ENCODE data around the gene ITFG1. TPM values are rescaled to one million over a fixed set of nuclear protein-coding genes. Genes with fewer than 3 reads are reported as not detected.

Gene ITFG1
- total and polyA plus RNA-seq, 2 of the 8 experiments (the other 6 are each of a cell fraction or from before 2014, with no cell fraction given), result 13.8 to 22.2 TPM

GRCh38 chr16:47413041-47413440 lies 47.8 kb downstream of the ITFG1 start:
- H2AK5ac ChIP-seq (ENCODE audit: low read depth, low read length), result no peak overlapping the region
- FAIRE-seq, result no peak
- no peaks in the 10 kb centered on the region for H3K79me1 ChIP-seq (ENCODE audit: low read depth, low read length)
- H3K4me3 ChIP-seq (ENCODE audit: extremely low read depth in 1 of 4, insufficient read depth in 2 of 4, low read depth in 3 of 4, low read length in 4 of 4), result no peak overlapping the region
- DNase-seq (ENCODE audit: low read depth in 1 of 2, low spot score in 2 of 2), result no peak
- no peaks in the 10 kb centered on the region for H3K4me1 ChIP-seq (replicated peaks in 1 of 4; ENCODE audit: control insufficient read depth in 3 of 4, insufficient read depth in 4 of 4, low read length in 3 of 4)
- no peak overlapping the region for H3K18ac ChIP-seq (ENCODE audit: extremely low read depth, low read length)
- no peak overlapping the region for H4K8ac ChIP-seq (ENCODE audit: extremely low read depth, insufficient read depth, low read length)
- CTCF ChIA-PET (ENCODE audit: partially characterized antibody), result no interaction called here
- no peak overlapping the region for H2BK5ac ChIP-seq (ENCODE audit: low read depth, low read length)
- H2BK120ac ChIP-seq (replicated peaks; ENCODE audit: low read depth, low read length), result no peak overlapping the region
- H3K14ac ChIP-seq (ENCODE audit: insufficient read length), result no peak overlapping the region
- H3K23ac ChIP-seq (ENCODE audit: insufficient read length), result no peak overlapping the region
- no peak overlapping the region for H2BK20ac ChIP-seq (ENCODE audit: low read length)
- no peak overlapping the region for H4K5ac ChIP-seq (ENCODE audit: insufficient read length, low read depth, low read length)
- no peaks in the 10 kb centered on the region for H3K79me2 ChIP-seq (ENCODE audit: control insufficient read depth in 1 of 2, insufficient read depth in 2 of 2, low read length in 2 of 2)
- no peak overlapping the region for H2AFZ ChIP-seq (ENCODE audit: low read length)
- no peak overlapping the region for H4K91ac ChIP-seq (replicated peaks; ENCODE audit: insufficient read length, low read length)
- H3K9me3 ChIP-seq (ENCODE audit: insufficient read depth in 2 of 2, low read depth in 1 of 2, low read length in 1 of 2), result no peaks in the 10 kb centered on the region
- H3K36me3 ChIP-seq (ENCODE audit: control insufficient read depth in 2 of 4, insufficient read depth in 4 of 4, low read length in 3 of 4), result no peaks in the 10 kb centered on the region
- H3K27me3 ChIP-seq (replicated peaks in 1 of 4; ENCODE audit: control insufficient read depth in 3 of 4, extremely low read depth in 1 of 4, insufficient read depth in 3 of 4, low read length in 3 of 4), result no peaks in the 10 kb centered on the region
- H3K56ac ChIP-seq (replicated peaks; ENCODE audit: insufficient read length, low read depth, low read length), result no peak overlapping the region
- H3K4me2 ChIP-seq (ENCODE audit: insufficient read depth in 1 of 2, low read depth in 2 of 2, low read length in 2 of 2), result no peak overlapping the region
- H3K27ac ChIP-seq (ENCODE audit: low read depth, low read length), result no peak overlapping the region
- no peak overlapping the region for H2BK15ac ChIP-seq (ENCODE audit: low read length)
- no peaks in the 10 kb centered on the region for H4K20me1 ChIP-seq (replicated peaks in 1 of 2; ENCODE audit: control insufficient read depth in 1 of 2, insufficient read depth in 2 of 2, low read length in 2 of 2)
- H3K9ac ChIP-seq (replicated peaks in 1 of 4; ENCODE audit: extremely low read depth in 1 of 4, low read depth in 3 of 4, low read length in 3 of 4), result no peak overlapping the region
- no peak overlapping the region for H3K4ac ChIP-seq (replicated peaks; ENCODE audit: insufficient read length, low read depth, low read length)
- no peak overlapping the region for H2BK12ac ChIP-seq (ENCODE audit: low read depth, low read length)
- H3K23me2 ChIP-seq (ENCODE audit: low read depth, low read length), result no peaks in the 10 kb centered on the region
- POLR2A ChIA-PET (ENCODE audit: partially characterized antibody), result no interaction called here
- 83% methylated on average over 1 of the region's 1 CpG; no CpG with 5 or more reads in 1 of the 2 experiments for WGBS, 2 experiments (ENCODE audit: extremely low coverage in 1 of 2, insufficient coverage in 1 of 2, insufficient read length in 1 of 2, insufficient replicate concordance in 2 of 2, low coverage in 1 of 2, low lambda C conversion rate in 2 of 2, missing lambda C conversion rate in 1 of 2)
- no peak for TF ChIP-seq EGR1 (IDR thresholded peaks at IDR 0.05; ENCODE audit: borderline replicate concordance, low read depth, low read length)
- no peak for TF ChIP-seq RAD21 (IDR thresholded peaks at IDR 0.05 in 1 of 2, conservative IDR thresholded peaks at IDR 0.05 in 1 of 2; ENCODE audit: low read depth in 2 of 2, low read length in 2 of 2)
- TF ChIP-seq E2F6 (IDR thresholded peaks at IDR 0.05), result no peak
- TF ChIP-seq SIN3A (conservative IDR thresholded peaks at IDR 0.05 in 1 of 2, IDR thresholded peaks at IDR 0.05 in 1 of 2; ENCODE audit: low read depth in 1 of 2, low read length in 2 of 2), result no peak

All from H1 (cell line).